DND-41 (cell line): ENCODE results near the gene MFSD12.

Source experiments
- ATAC-seq: fragments of 200-7000 bp; cut with Tn5 transposase; 3 replicates; pipeline ENCODE4 v1.9.1; 2021; ENCODE audit warnings: low read depth; ENCODE audit not compliant: insufficient read depth
- DNase-seq: peaks from one replicate; pipeline ENCODE4 v3.0.0-alpha.2; 2020
- H2AFZ ChIP-seq: 2 replicates; pipeline ENCODE4 v1.6.0; 2012; ENCODE audit warnings: low read depth, low read length
- H3K27ac ChIP-seq: 2 replicates; pipeline ENCODE4 v1.5.1; 2012; ENCODE audit warnings: low read length, inconsistent platforms
- H3K27me3 ChIP-seq: fragments of 200-600 bp; sonication (generic); 2 replicates; pipeline ENCODE4 v1.6.0; 2012; ENCODE audit warnings: low read length, mild to moderate bottlenecking, inconsistent platforms; ENCODE audit not compliant: insufficient read depth, poor library complexity
- H3K36me3 ChIP-seq: 2 replicates; pipeline ENCODE4 v1.5.1; 2012; ENCODE audit warnings: low read length, inconsistent platforms; ENCODE audit not compliant: insufficient read depth
- H3K4me1 ChIP-seq: 2 replicates; pipeline ENCODE4 v1.5.1; 2012; ENCODE audit warnings: mild to moderate bottlenecking, low read length; ENCODE audit not compliant: insufficient read depth
- H3K4me2 ChIP-seq: 2 replicates; pipeline ENCODE4 v1.6.0; 2012; ENCODE audit warnings: mild to moderate bottlenecking, moderate library complexity, low read length, inconsistent platforms; ENCODE audit not compliant: insufficient read depth
- H3K4me3 ChIP-seq, 2 experiments: fragments of 200-600 bp in 1 of 2; shearing (Covaris generic) in 1 of 2; 2 replicates each; pipeline ENCODE4 v1.5.1; 2012 to 2016; ENCODE audit warnings: inconsistent platforms in 2 of 2, low read length in 2 of 2, mild to moderate bottlenecking in 2 of 2, low read depth in 1 of 2, moderate library complexity in 1 of 2
- H3K79me2 ChIP-seq: 2 replicates; pipeline ENCODE4 v1.6.0; 2012; ENCODE audit warnings: low read length, inconsistent platforms; ENCODE audit not compliant: insufficient read depth
- H3K9ac ChIP-seq: 2 replicates; pipeline ENCODE4 v1.6.0; 2012; ENCODE audit warnings: low read depth, mild to moderate bottlenecking, inconsistent platforms, low read length, moderate library complexity
- H3K9me3 ChIP-seq: 2 replicates; pipeline ENCODE4 v1.5.1; 2012; ENCODE audit warnings: low read length, moderate library complexity, mild to moderate bottlenecking, inconsistent platforms; ENCODE audit not compliant: insufficient read depth, severe bottlenecking
- H4K20me1 ChIP-seq: 2 replicates; pipeline ENCODE4 v1.6.0; 2012; ENCODE audit warnings: low read length; ENCODE audit not compliant: insufficient read depth
- EZH2 ChIP-seq: IDR thresholded peaks from 3 replicates; pipeline ENCODE4 v1.6.1; 2012; ENCODE audit warnings: borderline replicate concordance, low read depth, mild to moderate bottlenecking, moderate library complexity, low read length, inconsistent platforms; ENCODE audit not compliant: severe bottlenecking
- TF ChIP-seq, protein P1 (sequence below): IDR thresholded peaks from 2 replicates; pipeline ENCODE4 v1.5.1; 2012; ENCODE audit warnings: borderline replicate concordance, low read length, moderate library complexity, mild to moderate bottlenecking; ENCODE audit not compliant: poor library complexity, severe bottlenecking; ENCODE audit errors: extremely low read depth

Gene MFSD12

DNA sequence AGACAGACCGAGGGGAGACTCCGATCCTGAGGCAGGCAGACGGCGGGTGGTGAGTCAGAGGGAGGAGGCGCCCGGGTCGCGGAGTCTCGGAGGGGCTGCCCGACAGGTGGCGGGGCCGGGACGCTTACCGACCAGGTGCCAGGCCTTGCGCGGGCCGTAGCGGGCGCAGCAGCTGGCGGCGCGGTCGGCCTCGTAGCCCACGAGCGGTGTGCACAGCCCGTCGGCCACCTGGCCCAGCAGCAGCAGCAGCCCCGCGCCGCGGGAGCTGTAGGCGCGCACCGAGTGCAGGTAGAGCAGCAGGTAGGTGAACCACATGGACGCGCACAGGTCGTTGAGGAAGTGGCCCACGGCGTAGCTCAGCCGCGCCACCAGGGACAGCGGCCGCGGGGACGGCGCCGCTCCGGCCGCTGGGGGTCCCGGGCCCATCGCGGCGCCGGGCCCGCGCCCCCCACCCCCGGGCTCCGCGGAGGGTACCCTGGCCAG lies 367 bp downstream of the MFSD12 start:
- ATAC-seq (peak; percentile 23), DNase-seq (peak; percentile 57)
- H4K20me1 ChIP-seq = peaks cover 19% of the 10 kb centered on the region
- H3K9me3 ChIP-seq = no peaks in the 10 kb centered on the region
- H3K36me3 ChIP-seq = no peaks in the 10 kb centered on the region; the same call in 1 of the 2 replicates
- TF ChIP-seq EZH2 = no peak
- TF ChIP-seq, protein P1, sequence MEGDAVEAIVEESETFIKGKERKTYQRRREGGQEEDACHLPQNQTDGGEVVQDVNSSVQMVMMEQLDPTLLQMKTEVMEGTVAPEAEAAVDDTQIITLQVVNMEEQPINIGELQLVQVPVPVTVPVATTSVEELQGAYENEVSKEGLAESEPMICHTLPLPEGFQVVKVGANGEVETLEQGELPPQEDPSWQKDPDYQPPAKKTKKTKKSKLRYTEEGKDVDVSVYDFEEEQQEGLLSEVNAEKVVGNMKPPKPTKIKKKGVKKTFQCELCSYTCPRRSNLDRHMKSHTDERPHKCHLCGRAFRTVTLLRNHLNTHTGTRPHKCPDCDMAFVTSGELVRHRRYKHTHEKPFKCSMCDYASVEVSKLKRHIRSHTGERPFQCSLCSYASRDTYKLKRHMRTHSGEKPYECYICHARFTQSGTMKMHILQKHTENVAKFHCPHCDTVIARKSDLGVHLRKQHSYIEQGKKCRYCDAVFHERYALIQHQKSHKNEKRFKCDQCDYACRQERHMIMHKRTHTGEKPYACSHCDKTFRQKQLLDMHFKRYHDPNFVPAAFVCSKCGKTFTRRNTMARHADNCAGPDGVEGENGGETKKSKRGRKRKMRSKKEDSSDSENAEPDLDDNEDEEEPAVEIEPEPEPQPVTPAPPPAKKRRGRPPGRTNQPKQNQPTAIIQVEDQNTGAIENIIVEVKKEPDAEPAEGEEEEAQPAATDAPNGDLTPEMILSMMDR = peak; percentile 15
- peak overlapping the region; percentile 74 for H3K9ac ChIP-seq
- H3K4me3 ChIP-seq = peak overlapping the region; percentile 59 to 77; a peak in 3 of 4 replicates
- H3K4me1 ChIP-seq = peaks cover 50% of the 10 kb centered on the region
- no peaks in the 10 kb centered on the region for H3K27me3 ChIP-seq
- H2AFZ ChIP-seq = peak overlapping the region; percentile 53; the same call in 1 of the 2 replicates
- peaks cover 35% of the 10 kb centered on the region for H3K79me2 ChIP-seq
- H3K27ac ChIP-seq = peak overlapping the region; percentile 79
- H3K4me2 ChIP-seq = peak overlapping the region; percentile 95

DNA sequence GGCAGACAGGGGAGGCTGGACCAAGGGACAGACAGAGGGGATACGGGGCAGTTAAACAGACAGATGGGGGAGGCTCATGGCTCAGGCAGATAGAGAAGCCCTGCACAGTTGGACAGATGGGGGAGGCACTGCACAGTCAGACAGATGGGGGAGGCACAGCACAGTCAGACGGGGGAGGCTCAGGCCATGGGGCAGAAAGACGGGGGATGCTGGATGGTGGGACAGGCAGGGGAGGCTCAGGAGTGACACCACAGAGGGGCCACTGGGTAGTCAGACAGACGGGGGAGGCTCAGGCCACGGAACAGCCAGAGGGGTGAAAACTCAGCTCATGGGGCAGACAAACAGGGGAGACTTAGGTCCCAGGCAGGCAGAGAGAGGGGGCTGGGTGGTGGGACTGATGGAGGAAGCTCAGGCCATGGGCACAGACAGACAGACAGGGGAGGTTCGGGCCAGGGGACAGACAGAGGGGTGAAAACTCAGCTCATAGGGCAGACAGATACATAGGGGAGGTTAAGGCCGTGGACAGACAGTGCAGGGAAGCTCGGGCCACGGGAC lies 886 bp downstream of the MFSD12 start:
- Histone ChIP-seq H3K4me1 (peaks cover 50% of the 10 kb centered on the region), H3K9me3 (no peaks in the 10 kb centered on the region), H3K27me3 (no peaks in the 10 kb centered on the region), H3K4me3 (peak overlapping the region; percentile 59 to 77; a peak in 3 of 4 replicates), H3K27ac (peak overlapping the region; percentile 79), H2AFZ (peak overlapping the region; percentile 53; the same call in 1 of the 2 replicates), H3K4me2 (peak overlapping the region; percentile 95), H3K79me2 (peaks cover 39% of the 10 kb centered on the region), H3K9ac (peak overlapping the region; percentile 74), H3K36me3 (no peaks in the 10 kb centered on the region; the same call in 1 of the 2 replicates), H4K20me1 (peaks cover 19% of the 10 kb centered on the region)
- no peak for ATAC-seq
- DNase-seq = no peak
- TF ChIP-seq EZH2 = no peak
- TF ChIP-seq, protein P1 = no peak

DNA sequence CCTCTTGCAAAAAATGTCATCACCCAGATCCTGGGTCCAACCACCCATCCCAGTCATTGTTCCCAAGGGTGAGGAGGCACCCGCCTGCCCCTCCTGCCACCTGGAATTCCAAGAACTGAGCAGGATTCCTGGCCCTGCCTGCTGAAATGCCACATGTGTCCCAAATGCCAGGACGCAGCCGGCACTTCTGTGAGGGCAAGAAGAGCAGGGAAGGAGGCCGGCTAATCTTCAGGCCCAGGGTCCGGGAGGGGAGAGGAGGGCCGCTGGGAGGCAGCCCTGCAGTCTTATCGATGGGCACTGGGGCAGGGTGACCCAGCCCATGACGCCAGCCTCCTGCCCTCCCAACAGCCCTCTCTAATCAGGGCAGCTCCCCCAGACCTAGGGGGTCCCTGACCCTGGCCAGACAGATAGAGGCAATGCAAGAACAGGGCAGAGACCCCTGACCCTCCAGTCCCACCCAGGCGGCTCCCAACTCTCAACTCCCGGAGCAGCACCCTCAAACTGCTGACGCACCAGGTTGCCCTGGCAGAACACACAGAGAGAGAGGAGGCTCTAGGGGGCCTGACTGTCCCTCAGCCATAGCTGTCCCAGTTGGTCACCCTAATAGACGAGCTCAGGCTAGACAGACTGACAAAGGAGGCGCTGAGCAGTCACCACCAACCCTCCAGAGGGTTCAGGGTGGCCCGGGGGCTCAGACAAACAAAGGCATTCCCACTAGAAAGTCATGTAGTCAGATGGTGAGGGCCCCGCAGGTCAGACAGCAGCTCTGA lies 1.5 kb downstream of the MFSD12 start:
- Histone ChIP-seq H3K4me3 (peak overlapping the region; percentile 59 to 77; a peak in 3 of 4 replicates), H3K9ac (peak overlapping the region; percentile 74), H3K27me3 (no peaks in the 10 kb centered on the region), H3K79me2 (peaks cover 41% of the 10 kb centered on the region), H3K4me1 (peaks cover 50% of the 10 kb centered on the region), H3K27ac (peak overlapping the region; percentile 79), H3K36me3 (peaks cover 3% of the 10 kb centered on the region; the same call in 1 of the 2 replicates), H3K4me2 (peak overlapping the region; percentile 95), H3K9me3 (no peaks in the 10 kb centered on the region), H2AFZ (no peak overlapping the region), H4K20me1 (peaks cover 19% of the 10 kb centered on the region)
- DNase-seq (no peak), ATAC-seq (no peak)
- no peak for TF ChIP-seq EZH2
- TF ChIP-seq, protein P1 = no peak
